Activated CD8-positive, alpha-beta memory T cell treated with anti-CD3 and anti-CD28 coated beads for 1 hour (primary cell): ENCODE results near the gene SPACA6.
"Not testable (repeated sequence)": the region's sequence is repeated elsewhere in the genome, so short reads cannot be mapped to it uniquely, and the experiment has no call there.

Source experiments
- DNase-seq, 2 donors: peaks; one replicate each; pipeline ENCODE4 v3.0.0-alpha.2; 2020; ENCODE audit warnings: low read depth in 1 of 2; ENCODE audit errors: extremely low read depth in 1 of 2

Gene SPACA6

DNA sequence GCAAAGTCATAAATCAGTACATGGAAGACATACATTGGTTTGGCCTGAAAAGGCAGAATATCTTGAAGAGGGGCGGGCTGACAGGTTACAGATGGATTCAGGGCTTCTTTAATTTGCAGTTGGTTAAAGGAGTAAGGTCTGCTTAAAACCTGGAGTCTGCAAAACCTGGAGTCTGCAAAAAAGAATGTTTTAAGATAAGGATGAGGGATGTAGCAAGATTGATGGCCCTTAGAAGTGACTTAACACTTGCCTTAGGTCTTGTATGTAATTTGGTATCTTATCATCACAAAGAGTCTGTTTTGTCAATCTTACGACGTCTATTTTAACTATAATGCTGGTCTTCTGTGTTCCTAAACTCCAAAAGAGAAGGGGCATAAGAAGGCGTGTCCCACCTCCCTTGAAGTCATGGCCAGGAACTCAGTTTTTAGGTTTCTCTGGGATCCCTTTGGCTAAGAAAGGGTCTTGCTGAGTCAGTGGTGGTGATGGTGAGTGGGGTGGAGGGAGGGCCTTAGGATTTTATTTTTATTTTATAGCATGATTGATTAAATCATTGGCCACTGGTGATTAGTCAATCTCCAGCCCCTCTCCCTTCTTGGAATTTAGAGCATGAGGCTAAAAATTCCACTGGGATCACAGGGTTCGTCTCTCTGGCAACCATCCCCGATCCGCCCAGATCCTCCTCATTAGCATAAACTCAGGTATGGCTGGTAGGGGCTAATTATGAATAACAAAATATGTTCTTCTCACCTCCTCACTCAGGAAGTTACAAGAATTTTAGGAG lies 40.8 kb downstream of the SPACA6 start:
- no peak for DNase-seq

GRCh38 chr19:51735759-51736449 lies 42.8 kb downstream of the SPACA6 start:
- DNase-seq: no peak

- no peak for DNase-seq
These were observed 44.3 kb downstream of the SPACA6 start for GRCh38 chr19:51737389-51737788.

DNA sequence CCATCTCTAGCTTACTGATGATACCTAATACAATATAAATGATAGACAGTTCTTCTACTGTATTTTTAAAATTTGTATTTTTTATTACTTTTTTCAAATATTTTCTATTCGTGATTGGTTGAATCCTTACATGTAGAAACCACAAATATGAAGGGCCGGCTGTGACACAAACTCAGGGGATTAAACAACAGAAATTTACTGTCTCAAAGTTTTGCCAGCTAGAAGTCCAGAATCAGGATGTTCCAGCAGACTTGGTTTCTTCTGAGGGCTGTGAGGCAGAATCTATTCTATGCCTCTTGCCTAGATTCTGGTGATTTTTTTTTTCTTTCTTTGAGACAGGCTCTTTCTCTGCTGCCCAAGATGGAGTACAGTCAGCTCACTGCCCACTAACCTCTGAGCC lies 44.8 kb downstream of the SPACA6 start:
- DNase-seq: no peak

DNA sequence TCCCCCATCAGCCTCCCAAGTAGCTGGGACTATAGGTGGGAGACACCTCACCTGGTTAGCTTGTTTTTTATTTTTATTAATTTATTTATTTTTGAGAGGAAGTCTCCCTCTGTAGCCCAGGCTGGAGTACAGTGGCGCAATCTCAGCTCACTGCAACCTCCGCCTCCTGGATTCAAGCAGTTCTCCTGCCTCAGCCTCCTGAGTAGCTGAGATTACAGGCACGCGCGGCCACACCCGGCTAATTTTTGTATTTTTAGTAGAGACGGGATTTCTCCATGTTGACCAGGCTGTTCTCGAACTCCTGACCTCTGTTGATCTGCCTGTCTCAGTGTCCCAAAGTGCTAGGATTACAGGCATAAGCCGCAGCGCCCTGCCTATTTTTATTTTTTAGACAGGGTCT lies 45.4 kb downstream of the SPACA6 start:
- not testable (repeated sequence) for DNase-seq

- no peak for DNase-seq
These were observed 46.5 kb downstream of the SPACA6 start for GRCh38 chr19:51739466-51740213.

GRCh38 chr19:51740356-51740755 lies 47.2 kb downstream of the SPACA6 start:
- no peak for DNase-seq

DNA sequence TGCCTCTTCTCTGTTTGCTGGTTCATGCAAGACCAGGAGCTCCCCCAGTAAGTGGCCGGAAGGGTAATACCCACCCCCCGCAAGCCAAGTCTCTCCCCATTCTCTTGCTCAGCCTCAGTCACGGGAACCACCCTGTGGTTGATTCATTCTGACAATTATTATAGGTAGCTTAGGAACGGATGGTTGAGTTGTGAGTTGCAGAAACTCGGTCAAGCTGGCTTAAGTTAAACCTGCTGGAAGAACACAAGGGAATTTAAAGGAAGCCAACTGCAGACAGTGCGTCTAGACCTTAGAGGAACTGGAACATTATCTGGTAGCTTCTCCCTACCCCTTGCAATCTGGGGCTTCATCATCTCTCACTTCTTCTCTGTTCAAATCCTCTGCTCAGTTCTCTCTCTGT lies 49.7 kb downstream of the SPACA6 start:
- no peak for DNase-seq

GRCh38 chr19:51743405-51743804 lies 50.3 kb downstream of the SPACA6 start:
- no peak for DNase-seq

- no peak for DNase-seq
These were observed 53.6 kb downstream of the SPACA6 start for GRCh38 chr19:51746731-51747130.

GRCh38 chr19:51749979-51750378 lies 56.8 kb downstream of the SPACA6 start:
- DNase-seq: no peak

GRCh38 chr19:51750400-51751094 lies 57.4 kb downstream of the SPACA6 start:
- DNase-seq: no peak

DNA sequence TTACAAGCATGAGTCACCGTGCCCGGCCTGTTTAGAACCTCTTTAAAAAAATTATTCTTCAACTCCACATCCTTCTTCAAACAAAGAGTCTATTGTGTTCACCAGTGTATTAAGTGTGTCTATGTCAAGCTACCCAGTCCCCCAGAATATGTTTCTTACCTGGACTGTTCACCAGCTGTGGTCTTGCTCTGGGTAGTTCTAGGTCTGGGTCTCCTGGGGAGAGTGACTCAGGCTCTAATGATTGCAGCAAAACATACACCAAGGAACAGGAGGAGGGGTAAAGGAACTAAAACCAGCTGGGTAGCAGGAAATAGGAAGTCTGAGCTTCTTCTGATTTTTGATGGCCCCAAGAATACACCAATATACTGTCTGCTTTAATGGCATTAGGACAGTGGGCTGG lies 58.5 kb downstream of the SPACA6 start, which contains the start of gene FPR1:
Gene FPR1 (minus strand): TSS at position 224 of the 400 bp plus-strand sequence. CDS start 4,884 bp downstream, outside the sequence.
- no peak for DNase-seq

DNA sequence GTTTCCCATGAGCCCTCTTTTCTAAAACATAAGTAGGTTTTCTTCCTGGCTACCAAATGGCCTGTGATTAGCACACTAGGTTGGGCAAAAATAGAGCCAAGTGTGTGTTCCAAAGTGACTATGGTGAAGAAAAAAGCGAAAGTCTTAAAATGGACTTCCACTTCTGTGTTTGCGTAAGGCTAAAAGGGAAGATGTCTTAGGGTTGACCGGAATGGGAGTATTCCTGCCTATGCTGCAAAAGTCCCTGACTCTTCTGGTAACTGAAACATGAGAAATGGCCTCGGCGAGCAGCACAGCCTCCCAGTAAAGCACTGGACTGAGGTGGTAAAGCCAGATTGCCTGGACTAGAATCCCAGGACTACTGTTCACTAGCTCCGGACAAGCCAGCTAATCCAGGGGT lies 61.0 kb downstream of the SPACA6 start:
- DNase-seq: no peak

DNA sequence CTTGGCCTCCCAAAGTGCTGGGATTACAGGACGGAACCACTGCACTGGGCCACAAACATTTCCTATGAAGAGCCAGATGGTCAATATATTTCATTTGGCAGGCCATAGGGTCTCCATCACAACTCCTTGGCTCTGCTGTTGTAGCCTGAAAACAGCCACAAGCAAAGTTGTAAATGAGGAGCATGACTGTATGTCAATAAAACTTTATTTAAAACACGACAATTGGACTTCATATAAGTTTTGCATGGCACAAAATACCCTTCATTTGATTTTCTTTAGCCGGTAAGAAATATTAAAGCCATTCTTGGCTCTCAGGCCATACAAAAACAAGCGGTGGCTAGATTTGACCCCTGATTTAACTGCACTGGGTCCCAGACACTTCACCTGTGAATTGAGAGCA lies 61.6 kb downstream of the SPACA6 start:
- no peak for DNase-seq
